ENCODE data around the gene TIMMDC1. TPM values are rescaled to one million over a fixed set of nuclear protein-coding genes. Genes with fewer than 3 reads are reported as not detected.

The TIMMDC1 gene
- total RNA-seq, 1 donor from 2014 or later, result 30.0 TPM

- no peaks in the 10 kb centered on the region for H3K4me1 ChIP-seq
- no peak for DNase-seq (ENCODE audit: extremely low spot score in 2 of 2)
- H3K27ac ChIP-seq, result no peak overlapping the region
- no peak overlapping the region for H3K4me3 ChIP-seq
- H3K9me3 ChIP-seq, result no peaks in the 10 kb centered on the region
- intact Hi-C loops (cut with DNase I), result no loop called here
- H3K36me3 ChIP-seq, result peaks cover 7 to 74% of the 10 kb centered on the region in 2 donors
- no peaks in the 10 kb centered on the region for H3K27me3 ChIP-seq
- TF ChIP-seq POLR2A (IDR thresholded peaks at IDR 0.05), result no peak
- no peak for TF ChIP-seq CTCF (IDR thresholded peaks at IDR 0.05)
- no peak for TF ChIP-seq POLR2AphosphoS5 (IDR thresholded peaks at IDR 0.05; ENCODE audit: insufficient read depth in 1 of 2, low read depth in 1 of 2)
Measured at GRCh38 chr3:119517112-119517511, 18.8 kb downstream of the TIMMDC1 start.

GRCh38 chr3:119518026-119518425, 19.7 kb downstream of the TIMMDC1 start:
- intact Hi-C loops (cut with DNase I), result no loop called here
- Histone ChIP-seq H3K27ac (no peak overlapping the region), H3K4me3 (no peak overlapping the region), H3K36me3 (peaks cover 7 to 71% of the 10 kb centered on the region in 2 donors), H3K9me3 (no peaks in the 10 kb centered on the region), H3K27me3 (no peaks in the 10 kb centered on the region), H3K4me1 (no peaks in the 10 kb centered on the region)
- no peak for DNase-seq (ENCODE audit: extremely low spot score in 2 of 2)
- TF ChIP-seq POLR2AphosphoS5 (IDR thresholded peaks at IDR 0.05; ENCODE audit: insufficient read depth in 1 of 2, low read depth in 1 of 2) (no peak), CTCF (IDR thresholded peaks at IDR 0.05) (no peak), POLR2A (IDR thresholded peaks at IDR 0.05) (no peak)

GRCh38 chr3:119524931-119525662, 26.8 kb downstream of the TIMMDC1 start:
- intact Hi-C loops (cut with DNase I), result no loop called here
- no peak for DNase-seq (ENCODE audit: extremely low spot score in 2 of 2)
- Histone ChIP-seq H3K36me3 (peaks cover 0 to 25% of the 10 kb centered on the region in 2 donors), H3K4me1 (no peaks in the 10 kb centered on the region), H3K4me3 (no peak overlapping the region), H3K27me3 (no peaks in the 10 kb centered on the region), H3K27ac (no peak overlapping the region), H3K9me3 (no peaks in the 10 kb centered on the region)
- TF ChIP-seq POLR2A (IDR thresholded peaks at IDR 0.05), result no peak
- no peak for TF ChIP-seq POLR2AphosphoS5 (IDR thresholded peaks at IDR 0.05; ENCODE audit: insufficient read depth in 1 of 2, low read depth in 1 of 2)
- TF ChIP-seq CTCF (IDR thresholded peaks at IDR 0.05), result no peak

GRCh38 chr3:119527714-119528113, 29.4 kb downstream of the TIMMDC1 start:
- no peaks in the 10 kb centered on the region for H3K4me1 ChIP-seq
- H3K27me3 ChIP-seq, result no peaks in the 10 kb centered on the region
- no peak for DNase-seq (ENCODE audit: extremely low spot score in 2 of 2)
- no peak for TF ChIP-seq CTCF (IDR thresholded peaks at IDR 0.05)
- no peak for TF ChIP-seq POLR2A (IDR thresholded peaks at IDR 0.05)
- no peak for TF ChIP-seq POLR2AphosphoS5 (IDR thresholded peaks at IDR 0.05; ENCODE audit: insufficient read depth in 1 of 2, low read depth in 1 of 2)
- no peaks in the 10 kb centered on the region for H3K9me3 ChIP-seq
- no peak overlapping the region for H3K27ac ChIP-seq
- intact Hi-C loops (cut with DNase I), result no loop called here
- peaks cover 0 to 17% of the 10 kb centered on the region in 2 donors for H3K36me3 ChIP-seq
- no peak overlapping the region for H3K4me3 ChIP-seq

- intact Hi-C loops (cut with DNase I), result no loop called here
- TF ChIP-seq CTCF (IDR thresholded peaks at IDR 0.05) (no peak), POLR2A (IDR thresholded peaks at IDR 0.05) (no peak), POLR2AphosphoS5 (IDR thresholded peaks at IDR 0.05; ENCODE audit: insufficient read depth in 1 of 2, low read depth in 1 of 2) (no peak)
- Histone ChIP-seq H3K36me3 (peaks cover 0 to 4% of the 10 kb centered on the region in 2 donors), H3K27ac (no peak overlapping the region), H3K9me3 (no peaks in the 10 kb centered on the region), H3K27me3 (no peaks in the 10 kb centered on the region), H3K4me3 (no peak overlapping the region), H3K4me1 (no peaks in the 10 kb centered on the region)
- DNase-seq (ENCODE audit: extremely low spot score in 2 of 2), result no peak
Measured at GRCh38 chr3:119529883-119530282, 31.5 kb downstream of the TIMMDC1 start.
